Measurements from ENCODE around the gene IMPACT.

Gene IMPACT

DNA sequence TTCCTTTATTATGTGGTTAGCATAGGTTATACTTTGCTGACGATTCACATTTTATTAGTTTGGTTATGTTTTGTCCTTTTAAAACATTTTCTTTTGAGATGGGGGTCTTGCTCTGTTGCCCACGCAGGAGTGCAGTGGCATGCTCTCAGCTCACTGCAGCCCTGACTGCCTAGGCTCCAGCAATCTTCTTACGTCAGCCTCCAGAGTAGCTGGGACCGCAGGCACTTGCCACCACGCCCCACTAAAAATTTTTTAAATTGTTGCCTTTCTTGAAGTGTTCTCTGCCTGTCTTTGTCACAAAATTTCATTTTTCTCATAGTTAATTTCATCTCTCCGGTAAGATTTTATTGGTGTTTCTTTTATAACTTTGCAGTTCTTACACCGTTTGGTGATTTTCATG, 52.9 kb downstream of the IMPACT start:
- no peak overlapping the region for H3K4me3 ChIP-seq (ENCODE audit: low read depth, low read length)
- no peak for DNase-seq (ENCODE audit: low read depth, low spot score)
- in situ Hi-C loops (cut with HindIII; ENCODE audit: low sequenced_read_pairs): no loop called here
- TF ChIP-seq, protein P1, sequence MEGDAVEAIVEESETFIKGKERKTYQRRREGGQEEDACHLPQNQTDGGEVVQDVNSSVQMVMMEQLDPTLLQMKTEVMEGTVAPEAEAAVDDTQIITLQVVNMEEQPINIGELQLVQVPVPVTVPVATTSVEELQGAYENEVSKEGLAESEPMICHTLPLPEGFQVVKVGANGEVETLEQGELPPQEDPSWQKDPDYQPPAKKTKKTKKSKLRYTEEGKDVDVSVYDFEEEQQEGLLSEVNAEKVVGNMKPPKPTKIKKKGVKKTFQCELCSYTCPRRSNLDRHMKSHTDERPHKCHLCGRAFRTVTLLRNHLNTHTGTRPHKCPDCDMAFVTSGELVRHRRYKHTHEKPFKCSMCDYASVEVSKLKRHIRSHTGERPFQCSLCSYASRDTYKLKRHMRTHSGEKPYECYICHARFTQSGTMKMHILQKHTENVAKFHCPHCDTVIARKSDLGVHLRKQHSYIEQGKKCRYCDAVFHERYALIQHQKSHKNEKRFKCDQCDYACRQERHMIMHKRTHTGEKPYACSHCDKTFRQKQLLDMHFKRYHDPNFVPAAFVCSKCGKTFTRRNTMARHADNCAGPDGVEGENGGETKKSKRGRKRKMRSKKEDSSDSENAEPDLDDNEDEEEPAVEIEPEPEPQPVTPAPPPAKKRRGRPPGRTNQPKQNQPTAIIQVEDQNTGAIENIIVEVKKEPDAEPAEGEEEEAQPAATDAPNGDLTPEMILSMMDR (IDR thresholded peaks at IDR 0.05; ENCODE audit: low read depth, low read length): no peak

DNA sequence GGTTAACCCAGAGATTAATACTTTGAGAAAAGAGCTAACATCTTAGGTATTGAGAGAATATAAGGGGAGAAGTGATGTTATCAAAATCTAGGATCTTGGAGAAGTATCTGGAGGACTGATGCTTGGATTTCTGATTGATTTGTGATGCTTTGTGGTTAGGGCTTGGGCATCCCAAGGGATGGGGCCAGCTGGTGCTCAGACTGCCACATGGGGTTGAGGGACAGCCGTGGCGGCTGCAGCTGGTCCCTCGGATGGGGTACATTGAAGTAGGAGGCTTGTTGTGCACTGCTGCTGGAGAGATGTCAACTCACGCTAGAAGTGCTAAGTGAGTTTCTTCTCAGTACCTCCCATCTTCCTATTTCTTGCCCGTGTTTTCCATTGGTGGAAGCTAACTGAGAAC, 56.4 kb downstream of the IMPACT start:
- in situ Hi-C loops (cut with HindIII; ENCODE audit: low sequenced_read_pairs): no loop called here
- H3K4me3 ChIP-seq (ENCODE audit: low read depth, low read length): no peak overlapping the region
- no peak for DNase-seq (ENCODE audit: low read depth, low spot score)
- TF ChIP-seq, protein P1 (IDR thresholded peaks at IDR 0.05; ENCODE audit: low read depth, low read length): no peak

DNA sequence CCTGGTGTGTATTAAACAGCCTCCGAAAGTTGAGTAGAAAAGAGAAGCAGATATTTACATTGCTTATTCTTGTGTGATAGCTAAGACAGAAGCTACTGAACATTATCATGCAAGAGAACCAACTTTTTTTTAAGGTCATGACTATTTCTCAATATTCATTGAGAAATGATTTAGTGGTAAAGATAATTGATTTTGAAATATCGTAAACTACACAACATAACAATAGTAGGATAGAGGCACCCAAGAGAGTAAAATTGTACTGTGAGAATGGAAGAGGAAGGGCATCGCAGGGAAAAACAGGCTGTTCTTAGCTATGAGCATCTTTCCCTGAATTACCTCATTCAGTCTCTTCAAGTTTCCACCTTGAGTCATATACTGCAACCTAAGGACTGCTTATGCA, 59.2 kb downstream of the IMPACT start:
- no peak overlapping the region for H3K4me3 ChIP-seq (ENCODE audit: low read depth, low read length)
- in situ Hi-C loops (cut with HindIII; ENCODE audit: low sequenced_read_pairs): no loop called here
- TF ChIP-seq, protein P1 (IDR thresholded peaks at IDR 0.05; ENCODE audit: low read depth, low read length): no peak
- no peak for DNase-seq (ENCODE audit: low read depth, low spot score)

DNA sequence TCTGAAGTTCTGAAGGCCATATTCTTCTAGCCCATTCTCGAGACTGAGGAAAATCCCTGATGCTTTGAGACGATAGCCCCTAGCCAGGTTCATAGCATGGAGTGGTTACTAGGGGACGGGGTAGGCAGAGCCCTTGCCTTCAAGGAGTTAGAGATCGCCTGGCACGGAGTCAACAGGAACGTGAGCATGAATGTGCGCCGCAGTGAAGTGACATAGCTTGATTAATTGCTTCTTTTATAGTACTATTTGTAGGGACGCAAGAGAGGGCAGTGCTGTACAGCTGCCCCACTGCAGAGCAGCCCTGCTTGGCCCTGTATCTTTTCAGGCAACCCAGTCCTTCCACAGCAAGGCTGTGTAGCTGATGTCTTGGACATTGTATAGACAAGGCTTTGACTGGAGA, 60.2 kb downstream of the IMPACT start:
- no peak overlapping the region for H3K4me3 ChIP-seq (ENCODE audit: low read depth, low read length)
- no peak for DNase-seq (ENCODE audit: low read depth, low spot score)
- in situ Hi-C loops (cut with HindIII; ENCODE audit: low sequenced_read_pairs): no loop called here
- TF ChIP-seq, protein P1 (IDR thresholded peaks at IDR 0.05; ENCODE audit: low read depth, low read length): no peak

DNA sequence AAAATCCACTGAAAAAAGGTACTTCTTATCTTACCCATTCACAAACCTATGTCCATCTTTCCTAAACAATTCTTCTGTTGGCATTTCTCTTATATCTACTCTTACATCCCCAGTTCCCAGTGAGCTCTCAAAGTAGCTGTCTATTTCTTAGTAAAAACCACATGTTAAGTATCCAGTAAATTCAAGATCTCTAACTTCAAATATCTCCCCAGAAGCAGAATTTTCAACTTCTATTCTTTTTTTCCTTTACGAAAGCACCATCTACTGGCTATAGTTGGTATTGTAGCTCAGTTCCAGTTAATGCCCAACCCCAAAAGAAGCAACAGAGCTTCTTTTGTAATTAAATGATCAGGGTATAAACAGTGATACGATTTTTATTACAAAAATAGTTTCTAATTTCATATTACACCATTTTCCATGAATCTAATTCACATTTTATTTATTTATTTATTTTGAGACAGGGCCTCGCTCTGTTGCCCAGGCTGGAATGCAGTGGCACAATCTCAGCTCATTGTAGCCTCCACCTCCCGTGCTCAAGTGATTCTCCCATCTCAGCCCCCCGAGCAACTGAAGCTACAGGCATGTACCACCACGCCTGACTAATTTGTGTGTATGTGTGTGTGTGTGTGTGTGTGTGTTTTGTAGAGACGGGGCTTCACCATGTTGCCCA, 62.5 kb downstream of the IMPACT start:
- H3K4me3 ChIP-seq (ENCODE audit: low read depth, low read length): no peak overlapping the region
- TF ChIP-seq, protein P1 (IDR thresholded peaks at IDR 0.05; ENCODE audit: low read depth, low read length): peak; percentile 72
- in situ Hi-C loops (cut with HindIII; ENCODE audit: low sequenced_read_pairs): no loop called here
- peak; percentile 51 for DNase-seq (ENCODE audit: low read depth, low spot score)

DNA sequence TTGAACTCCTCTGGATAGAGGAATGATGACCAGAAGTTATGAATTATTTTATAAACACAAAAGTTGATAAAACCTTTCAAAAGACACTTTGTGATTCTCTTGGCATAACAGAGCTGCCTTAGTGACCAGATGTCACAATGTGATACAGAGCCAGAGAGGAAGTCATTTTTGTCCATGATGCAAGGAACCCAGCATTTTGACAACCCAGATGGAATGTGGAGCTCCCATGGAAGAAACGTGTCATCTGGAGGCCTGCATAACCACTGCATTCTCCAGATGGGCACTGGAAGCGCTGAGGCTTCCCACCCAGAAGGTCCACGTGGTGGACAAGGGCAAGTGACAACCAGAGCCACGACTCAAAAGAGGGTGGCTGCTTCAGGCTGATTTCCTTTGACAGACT, 64.1 kb downstream of the IMPACT start:
- in situ Hi-C loops (cut with HindIII; ENCODE audit: low sequenced_read_pairs): no loop called here
- no peak for DNase-seq (ENCODE audit: low read depth, low spot score)
- TF ChIP-seq, protein P1 (IDR thresholded peaks at IDR 0.05; ENCODE audit: low read depth, low read length): no peak
- H3K4me3 ChIP-seq (ENCODE audit: low read depth, low read length): no peak overlapping the region
